K562 (cell line): ENCODE data around the gene MARCO. TPM values are rescaled to one million over a fixed set of nuclear protein-coding genes. Genes with fewer than 3 reads are reported as not detected.

ENCODE experiments used
- ATAC-seq: fragments of 200-7000 bp; cut with Tn5 transposase; 3 replicates; pipeline ENCODE4 v1.9.1; 2020; ENCODE audit warnings: moderate library complexity
- BruUV-seq: library from RNA; stranded (reverse); fragments of 400-500 nt; replicated peaks from 2 replicates; lab custom pipeline; 2021; lab: Mats Ljungman, UMichigan
- CTCF ChIA-PET: fragments of 300-600 bp; formaldehyde crosslinking; extraction: SDS; loops from one replicate; lab custom pipeline; 2021; ENCODE audit warnings: low intra/inter-chr PET ratio; lab: Yijun Ruan, JAX
- POLR2A ChIA-PET: fragments of 300-600, 350-650 bp; sonication (Branson Sonifier 250); formaldehyde crosslinking; extraction: SDS; loops from one replicate; lab custom pipeline; 2021; ENCODE audit warnings: antibody characterized with exemption, inconsistent platforms; lab: Yijun Ruan, JAX
- DNase-seq, 4 experiments: peaks; one replicate each; pipeline versions ENCODE4 v3.0.0 to v3.0.0-alpha.2; 2011 to 2018; ENCODE audit warnings: low spot score in 3 of 4, mixed read lengths in 3 of 4; ENCODE audit errors: extremely low read depth in 1 of 4
- FAIRE-seq: peaks from 2 replicates; lab custom pipeline; 2011; peaks lifted over from hg19 to GRCh38; lab: Jason Lieb, UNC
- H2AFZ ChIP-seq: 2 replicates; pipeline ENCODE4 v1.6.0; 2011; ENCODE audit warnings: low read depth, low read length, control low read depth, inconsistent platforms
- H3K27ac ChIP-seq: fragments of 200-600 bp; 3 replicates; pipeline ENCODE4 v1.8.0; 2011; ENCODE audit warnings: low read depth, mild to moderate bottlenecking, control low read depth, inconsistent platforms, low read length, moderate library complexity, mixed read lengths; ENCODE audit errors: extremely low read depth
- H3K27me3 ChIP-seq, 2 experiments: fragments of 300-600 bp in 1 of 2; 2 replicates in 1 of 2; 3 replicates in 1 of 2; pipeline versions ENCODE4 v1.6.0 to v1.8.0; 2011; ENCODE audit warnings: inconsistent platforms in 2 of 2, low read length in 2 of 2, mild to moderate bottlenecking in 1 of 2, mixed read lengths in 1 of 2, moderate library complexity in 1 of 2; ENCODE audit not compliant: control insufficient read depth in 2 of 2, insufficient read depth in 2 of 2
- H3K36me3 ChIP-seq: fragments of 300-600 bp; 3 replicates; pipeline ENCODE4 v1.8.0; 2011; ENCODE audit warnings: mild to moderate bottlenecking, low read length, inconsistent platforms; ENCODE audit not compliant: control insufficient read depth, insufficient read depth
- H3K4me1 ChIP-seq, 2 experiments: fragments of 200-600 bp in 1 of 2; replicated peaks in 1 of 2; 2 replicates in 1 of 2; 3 replicates in 1 of 2; pipeline versions ENCODE4 v1.5.1 to v1.8.0; 2011; ENCODE audit warnings: inconsistent platforms in 2 of 2, low read length in 2 of 2, mild to moderate bottlenecking in 1 of 2, mixed read lengths in 1 of 2, moderate library complexity in 1 of 2; ENCODE audit not compliant: control insufficient read depth in 2 of 2, insufficient read depth in 2 of 2
- H3K4me2 ChIP-seq: 2 replicates; pipeline ENCODE4 v1.6.1; 2011; ENCODE audit warnings: low read length, control low read depth, inconsistent platforms, mixed read lengths; ENCODE audit not compliant: insufficient read depth
- H3K4me3 ChIP-seq: fragments of 200-600 bp; sonication (generic), shearing (Covaris generic); 2 replicates; pipeline ENCODE4 v1.5.1; 2016; ENCODE audit warnings: control low read depth, inconsistent platforms
- H3K79me2 ChIP-seq: fragments of 200-600 bp; 3 replicates; pipeline ENCODE4 v1.8.0; 2011; ENCODE audit warnings: low read length, inconsistent platforms; ENCODE audit not compliant: control insufficient read depth, insufficient read depth
- H3K9ac ChIP-seq, 2 experiments: 2 replicates each; pipeline versions ENCODE4 v1.6.0 to v1.6.1; 2011; ENCODE audit warnings: low read depth in 2 of 2, low read length in 2 of 2, control low read depth in 1 of 2, inconsistent platforms in 1 of 2, mild to moderate bottlenecking in 1 of 2, mixed read lengths in 1 of 2; ENCODE audit not compliant: insufficient read depth in 1 of 2
- H3K9me1 ChIP-seq: one replicate; pipeline ENCODE4 v1.6.0; 2011; ENCODE audit warnings: inconsistent platforms, mild to moderate bottlenecking, low read length, moderate library complexity; ENCODE audit not compliant: control insufficient read depth, insufficient read depth
- H3K9me3 ChIP-seq: replicated peaks from 2 replicates; pipeline ENCODE4 v1.5.1; 2011; ENCODE audit warnings: low read depth, low read length, inconsistent platforms; ENCODE audit not compliant: control insufficient read depth, insufficient read depth
- H4K20me1 ChIP-seq: replicated peaks from 2 replicates; pipeline ENCODE4 v1.6.1; 2011; ENCODE audit warnings: low read length, inconsistent platforms, mixed read lengths; ENCODE audit not compliant: control insufficient read depth, insufficient read depth
- CEBPG ChIP-seq, 3 experiments: fragments of 200-800 bp in 1 of 3; sonication (Bioruptor generic) in 1 of 3; sonication (generic) in 1 of 3; formaldehyde crosslinking in 1 of 3; IDR thresholded peaks in 2 of 3; conservative IDR thresholded peaks in 1 of 3; 2 replicates each; pipeline versions ENCODE4 v1.6.1 to v1.8.0; 2016 to 2022; ENCODE audit warnings: missing compliant biosample characterization in 2 of 3, missing genetic modification characterization in 2 of 3, mild to moderate bottlenecking in 1 of 3, missing genetic modification reagents in 1 of 3
- CHD1 ChIP-seq: fragments of 200-600 bp; sonication (generic); IDR thresholded peaks from one replicate; pipeline ENCODE4 v1.6.1; 2012; ENCODE audit warnings: mild to moderate bottlenecking, moderate library complexity, low read length, inconsistent platforms
- FOXM1 ChIP-seq, 2 experiments: fragments of 450-650 bp in 1 of 2; sonication (generic) in 1 of 2; formaldehyde crosslinking in 1 of 2; IDR thresholded peaks; 2 replicates each; pipeline versions ENCODE4 v1.6.1 to v1.9.0; 2017 to 2022; ENCODE audit warnings: low read depth in 2 of 2, mild to moderate bottlenecking in 2 of 2, missing genetic modification reagents in 1 of 2, moderate library complexity in 1 of 2
- MEIS2 ChIP-seq: fragments of 450-650 bp; IDR thresholded peaks from 2 replicates; pipeline ENCODE4 v1.6.1; 2014; ENCODE audit warnings: mild to moderate bottlenecking; ENCODE audit not compliant: partially characterized antibody
- PBX2 ChIP-seq, 2 experiments: IDR thresholded peaks in 1 of 2; conservative IDR thresholded peaks in 1 of 2; 2 replicates each; pipeline ENCODE4 v1.6.1; 2016; ENCODE audit warnings: low read depth in 2 of 2, mild to moderate bottlenecking in 1 of 2, missing compliant biosample characterization in 1 of 2, missing genetic modification characterization in 1 of 2, moderate library complexity in 1 of 2
- RBM39 ChIP-seq: fragments of 200-400 bp; formaldehyde crosslinking; optimal IDR thresholded peaks from 2 replicates; pipeline ENCODE3; 2018; ENCODE audit warnings: low read depth, low read length
- WGBS: fragments of 100-300 bp; shearing (Covaris generic); methylation state at CpG from one replicate; pipeline ENCODE4 v1.1.6; 2016; ENCODE audit warnings: low coverage, mixed read lengths; ENCODE audit not compliant: insufficient coverage; ENCODE audit errors: missing lambda C conversion rate; 5-methylcytosine and 5-hydroxymethylcytosine counted together
- in situ Hi-C: fragments of 300-500 bp; cut with MboI; formaldehyde crosslinking; loops from 4 replicates; pipeline ENCODE4 v1.15.0; 2018; ENCODE audit warnings: inconsistent platforms, mixed read lengths
- intact Hi-C: fragments of 100-400 bp; cut with micrococcal nuclease; formaldehyde crosslinking; loops from 2 replicates; pipeline ENCODE4 v1.14.2; 2022
- polyA plus RNA-seq, 8 experiments: library from polyadenylated mRNA; depleted of rRNA in 4 of 8; stranded (reverse) in 5 of 8; unstranded in 3 of 8; fragments of >200 nt; fragmentation: Nextera tagmentation in 2 of 8; fragmentation: Illumina TruSeq in 1 of 8; extraction: Ambion mirVana in 2 of 8; extraction: Trizol in 1 of 8; gene quantifications; 2 replicates each; pipeline versions ENCODE4 v1.2.1 to v1.2.3, GENCODE V29; 2011 to 2014; ENCODE audit warnings: inconsistent platforms in 1 of 8, missing spikeins in 1 of 8
- total RNA-seq, 7 experiments: library from RNA; depleted of rRNA in 6 of 7; stranded (reverse); fragments of >200 nt in 6 of 7; fragmentation: Illumina TruSeq in 2 of 7; extraction: Trizol in 2 of 7; gene quantifications; 2 replicates each; pipeline versions ENCODE4 v1.2.1 to v1.2.3, GENCODE V29; 2011 to 2021; ENCODE audit warnings: low replicate concordance in 1 of 7

The MARCO gene
- total and polyA plus RNA-seq, 9 of the 15 experiments (the other 6 are each of a cell fraction or from before 2014, with no cell fraction given), result 0.31 TPM; not detected in 8

DNA sequence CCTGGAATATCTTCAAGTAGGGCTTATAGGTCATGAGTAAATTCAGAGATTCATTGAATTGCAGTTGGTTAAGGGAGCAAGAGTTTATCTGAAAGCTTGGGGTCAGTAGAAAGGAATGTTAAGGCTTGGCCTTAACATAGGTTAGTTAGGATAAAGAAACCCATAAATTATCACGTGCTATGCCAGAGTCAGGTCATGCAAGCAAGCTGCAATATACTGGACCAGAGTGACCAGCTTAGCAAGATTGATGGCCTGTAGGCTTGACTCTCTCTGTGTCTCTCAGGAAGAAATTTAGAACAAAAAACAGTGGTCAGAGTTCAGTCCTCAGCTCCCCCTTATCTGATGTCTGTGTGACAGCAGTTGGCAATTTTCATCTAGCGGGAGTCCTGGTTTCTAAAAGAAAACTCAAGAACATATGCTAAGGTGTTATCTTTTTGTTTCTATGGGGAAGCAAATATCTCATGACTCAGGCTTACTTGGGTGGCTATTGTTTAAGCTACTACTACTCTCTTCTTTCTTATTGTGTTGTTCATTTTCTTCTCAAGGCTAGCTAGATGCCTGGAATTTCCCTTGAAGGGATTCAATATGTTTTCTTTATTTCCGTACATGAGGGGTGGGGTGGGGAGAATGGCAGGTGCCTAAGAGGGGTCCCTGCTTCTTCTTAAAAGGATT is 28.7 kb upstream of the MARCO start:
- peaks cover 5 to 11% of the 10 kb centered on the region in 2 experiments; a peak in 2 of 5 replicates for H3K27me3 ChIP-seq
- WGBS, result 0% methylated on average over 3 of the region's 3 CpGs
- POLR2A ChIA-PET, result interaction anchor here (0.8 to 1.1 kb wide), 2 partner anchors 9 kb away, joined by 3 read pairs; no protein-coding TSS in a partner anchor

More for the DNA sequence above, 28.7 kb upstream of the MARCO start:
- BruUV-seq, result no TSS peak
- no peak overlapping the region for H2AFZ ChIP-seq
- H3K4me2 ChIP-seq, result no peak overlapping the region
- H3K27ac ChIP-seq, result no peak overlapping the region
- DNase-seq, result no peak
- CTCF ChIA-PET, result no interaction called here
- TF ChIP-seq CEBPG (CRISPR knock-in tag; IDR thresholded peaks at IDR 0.05) (no peak), CEBPG (tag; conservative IDR thresholded peaks at IDR 0.05 in 1 of 2, IDR thresholded peaks at IDR 0.05 in 1 of 2) (peak in 1 of 2 experiments; percentile 52; a peak in 1 of 4 replicates), MEIS2 (peak; percentile 57), FOXM1 (IDR thresholded peaks at IDR 0.05; ENCODE audit: low read depth) (no peak), FOXM1 (CRISPR knock-in tag; IDR thresholded peaks at IDR 0.05; ENCODE audit: low read depth) (no peak), PBX2 (CRISPR knock-in tag; IDR thresholded peaks at IDR 0.05; ENCODE audit: low read depth) (no peak), PBX2 (tag; conservative IDR thresholded peaks at IDR 0.05; ENCODE audit: low read depth) (peak; percentile 68; the same call in 1 of the 2 replicates), CHD1 (no peak), RBM39 (no peak)
- TF ChIP-seq, all 486 proteins: peak for 3
- Histone ChIP-seq H3K9me1 (no peaks in the 10 kb centered on the region), H3K9ac (no peak overlapping the region), H3K36me3 (no peaks in the 10 kb centered on the region), H3K4me3 (no peak overlapping the region), H3K79me2 (no peaks in the 10 kb centered on the region), H3K4me1 (no peaks in the 10 kb centered on the region), H3K9me3 (no peaks in the 10 kb centered on the region), H4K20me1 (no peaks in the 10 kb centered on the region)
- FAIRE-seq (no peak), ATAC-seq (no peak)
- intact Hi-C loops, result no loop called here
- in situ Hi-C loops, result no loop called here
